ENCODE results near the gene KRTAP3-1. TPM values are rescaled to one million over a fixed set of nuclear protein-coding genes. Genes with fewer than 3 reads are reported as not detected.
"Not testable (repeated sequence)": the region's sequence is repeated elsewhere in the genome, so short reads cannot be mapped to it uniquely, and the experiment has no call there.

KRTAP3-1 gene
- total RNA-seq: not detected
- not detected for polyA plus RNA-seq
- long read RNA-seq, donor 1: 0 reads
- long read RNA-seq, donor 2: 0 reads
- long read RNA-seq, donor 3: 0 reads

DNA sequence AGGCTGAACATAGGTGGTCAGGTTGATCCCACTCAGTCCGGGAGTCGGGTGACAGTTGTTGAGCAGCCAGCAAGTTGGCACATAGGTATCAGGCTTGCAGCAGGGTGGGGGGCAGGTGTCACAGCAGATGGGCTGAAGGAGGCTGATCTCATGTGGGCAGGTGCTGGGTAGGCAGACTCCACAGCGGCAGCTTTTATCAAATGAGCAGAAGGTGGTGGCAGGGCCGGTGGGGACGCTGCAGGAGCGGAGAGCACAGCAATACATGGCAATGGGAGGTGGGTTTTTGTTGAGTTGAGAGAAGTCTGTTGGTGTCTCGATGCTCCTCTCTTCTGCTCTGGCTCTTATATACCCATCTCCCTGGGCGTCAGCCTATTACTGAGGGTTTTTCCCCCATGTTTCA is at the start of gene KRTAP3-1:
Gene KRTAP3-1, minus strand, starts transcription at position 318 of the 400 bp plus-strand sequence. Its CDS starts 54 bp downstream, at position 264.
- no peak within 1 kb of the TSS for H3K27ac ChIP-seq
- no peak for ATAC-seq
- TF ChIP-seq, protein P1, sequence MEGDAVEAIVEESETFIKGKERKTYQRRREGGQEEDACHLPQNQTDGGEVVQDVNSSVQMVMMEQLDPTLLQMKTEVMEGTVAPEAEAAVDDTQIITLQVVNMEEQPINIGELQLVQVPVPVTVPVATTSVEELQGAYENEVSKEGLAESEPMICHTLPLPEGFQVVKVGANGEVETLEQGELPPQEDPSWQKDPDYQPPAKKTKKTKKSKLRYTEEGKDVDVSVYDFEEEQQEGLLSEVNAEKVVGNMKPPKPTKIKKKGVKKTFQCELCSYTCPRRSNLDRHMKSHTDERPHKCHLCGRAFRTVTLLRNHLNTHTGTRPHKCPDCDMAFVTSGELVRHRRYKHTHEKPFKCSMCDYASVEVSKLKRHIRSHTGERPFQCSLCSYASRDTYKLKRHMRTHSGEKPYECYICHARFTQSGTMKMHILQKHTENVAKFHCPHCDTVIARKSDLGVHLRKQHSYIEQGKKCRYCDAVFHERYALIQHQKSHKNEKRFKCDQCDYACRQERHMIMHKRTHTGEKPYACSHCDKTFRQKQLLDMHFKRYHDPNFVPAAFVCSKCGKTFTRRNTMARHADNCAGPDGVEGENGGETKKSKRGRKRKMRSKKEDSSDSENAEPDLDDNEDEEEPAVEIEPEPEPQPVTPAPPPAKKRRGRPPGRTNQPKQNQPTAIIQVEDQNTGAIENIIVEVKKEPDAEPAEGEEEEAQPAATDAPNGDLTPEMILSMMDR (IDR thresholded peaks at IDR 0.05): no peak
- intact Hi-C loops (cut with DNase I): no loop called here
- no peak for DNase-seq
- H3K4me3 ChIP-seq: no peak within 1 kb of the TSS
- peaks cover 0 to 8% (median 0%) of the 10 kb centered on the region in 7 donors for H3K27me3 ChIP-seq
- peaks cover 0 to 5% (median 0%) of the 10 kb centered on the region in 9 donors for H3K4me1 ChIP-seq
- H3K36me3 ChIP-seq: no peaks in the 10 kb centered on the region
- 79 to 82% methylated on average over 8 of the region's 8 CpGs for WGBS, 2 donors
- no peaks in the 10 kb centered on the region for H3K9me3 ChIP-seq

DNA sequence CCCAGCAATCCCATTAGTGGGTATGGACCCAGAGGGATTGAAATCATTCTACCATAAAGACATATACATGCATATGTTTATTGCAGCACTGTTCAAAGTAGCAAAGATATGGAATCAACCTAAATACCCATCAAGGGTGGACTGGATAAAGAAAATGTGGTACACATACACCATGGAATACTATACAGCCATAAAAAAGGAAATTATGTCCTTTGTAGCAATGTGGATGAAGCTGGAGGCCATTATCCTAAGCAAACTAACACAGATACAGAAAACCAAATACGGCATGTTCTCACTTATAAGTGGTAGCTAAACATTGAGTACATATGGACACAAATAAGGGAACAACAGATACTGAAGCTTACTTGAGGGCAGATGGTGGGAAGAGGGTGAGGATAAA is 48.6 kb upstream of the KRTAP3-1 start:
- 87 to 100% methylated on average over 1 of the region's 1 CpG for WGBS, 2 donors
- DNase-seq (no peak), ATAC-seq (no peak)
- H3K4me1 ChIP-seq: no peaks in the 10 kb centered on the region
- H3K36me3 ChIP-seq: no peaks in the 10 kb centered on the region
- H3K4me3 ChIP-seq: no peak overlapping the region
- H3K9me3 ChIP-seq: peaks cover 0 to 17% (median 0%) of the 10 kb centered on the region in 11 donors
- H3K27ac ChIP-seq: no peak overlapping the region
- H3K27me3 ChIP-seq: peaks cover 0 to 70% (median 50%) of the 10 kb centered on the region in 7 donors
- intact Hi-C loops (cut with DNase I): no loop called here
- TF ChIP-seq, protein P1 (IDR thresholded peaks at IDR 0.05): no peak

DNA sequence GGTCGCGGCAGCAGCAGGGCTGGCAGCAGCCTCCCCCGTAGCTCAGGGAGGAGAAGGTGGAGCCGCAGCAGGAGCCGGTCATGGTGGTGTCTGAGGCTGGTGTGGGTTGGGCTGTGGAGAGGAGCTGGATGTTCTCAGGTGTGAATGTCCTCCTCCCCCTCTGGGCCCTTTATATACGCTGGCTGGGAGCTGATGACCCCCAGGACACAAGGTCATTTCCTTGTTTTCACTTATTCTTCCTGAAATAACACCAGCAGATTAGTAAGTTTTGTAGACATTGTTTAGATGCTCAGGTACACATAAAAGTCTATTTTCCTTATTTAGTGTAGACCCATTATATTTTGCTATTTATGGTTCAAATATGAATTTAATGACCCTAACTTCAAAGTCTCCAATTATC is 46.2 kb upstream of the KRTAP3-1 start, which contains the start of gene KRTAP2-2:
Gene KRTAP2-2, minus strand, starts transcription at position 101 of the 400 bp plus-strand sequence. Its CDS starts 19 bp downstream, at position 82.
- WGBS, 2 donors: 30 to 56% methylated on average over 1 of the region's 6 CpGs
- H3K27me3 ChIP-seq: peaks cover 0 to 56% (median 38%) of the 10 kb centered on the region in 7 donors
- H3K4me1 ChIP-seq; H3K27ac ChIP-seq; DNase-seq; H3K4me3 ChIP-seq; intact Hi-C loops (cut with DNase I); ATAC-seq; H3K36me3 ChIP-seq: not testable (repeated sequence)
- peaks cover 0 to 17% (median 0%) of the 10 kb centered on the region in 11 donors for H3K9me3 ChIP-seq

DNA sequence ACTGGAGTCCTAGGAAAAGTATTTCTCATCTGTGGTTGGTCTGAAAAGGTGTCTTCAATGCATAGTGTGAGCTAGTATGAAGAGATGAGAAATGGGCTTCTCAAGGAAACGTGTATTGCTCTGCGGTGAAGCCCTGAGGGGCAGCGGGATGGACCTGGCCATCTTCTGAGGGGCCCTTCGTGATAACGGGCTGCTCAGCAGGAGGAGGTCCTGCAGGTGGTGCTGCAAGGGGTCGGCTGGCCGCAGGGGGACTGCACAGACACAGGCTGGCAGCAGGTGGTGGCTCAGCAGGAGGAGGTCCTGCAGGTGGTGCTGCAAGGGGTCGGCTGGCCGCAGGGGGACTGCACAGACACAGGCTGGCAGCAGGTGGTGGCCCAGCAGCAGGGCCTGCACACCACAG is 45.6 kb upstream of the KRTAP3-1 start:
- H3K36me3 ChIP-seq; intact Hi-C loops (cut with DNase I); H3K4me1 ChIP-seq; DNase-seq; ATAC-seq; H3K27ac ChIP-seq; H3K4me3 ChIP-seq: not testable (repeated sequence)
- 53 to 70% methylated on average over 7 of the region's 9 CpGs for WGBS, 2 donors
- peaks cover 0 to 55% (median 36%) of the 10 kb centered on the region in 7 donors for H3K27me3 ChIP-seq
- H3K9me3 ChIP-seq: peaks cover 0 to 17% (median 0%) of the 10 kb centered on the region in 11 donors

DNA sequence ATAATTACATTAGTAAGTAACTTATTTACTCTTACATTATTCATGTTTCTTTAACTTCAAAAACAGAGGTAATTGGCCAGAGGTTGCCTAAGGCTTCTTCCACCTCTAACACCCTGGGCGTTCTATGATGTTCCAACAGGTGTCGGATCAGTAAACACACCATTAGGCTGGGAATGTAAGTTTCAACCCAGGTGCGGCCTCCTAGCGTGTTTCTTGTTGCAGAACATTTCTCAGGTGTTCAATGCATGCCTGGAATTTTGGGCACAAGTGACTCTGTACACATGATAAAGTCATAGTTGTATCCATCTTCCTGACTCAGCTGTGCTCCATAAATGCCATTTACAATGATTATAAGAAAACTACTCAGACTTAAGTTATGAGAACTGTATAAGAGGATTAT is 45.1 kb upstream of the KRTAP3-1 start:
- peaks cover 0 to 55% (median 35%) of the 10 kb centered on the region in 7 donors for H3K27me3 ChIP-seq
- intact Hi-C loops (cut with DNase I): no loop called here
- ATAC-seq (no peak), DNase-seq (no peak)
- 86 to 88% methylated on average over 4 of the region's 4 CpGs for WGBS, 2 donors
- H3K4me1 ChIP-seq: no peaks in the 10 kb centered on the region
- TF ChIP-seq, protein P1 (IDR thresholded peaks at IDR 0.05): no peak
- H3K36me3 ChIP-seq: no peaks in the 10 kb centered on the region
- peaks cover 0 to 17% (median 0%) of the 10 kb centered on the region in 11 donors for H3K9me3 ChIP-seq
- no peak overlapping the region for H3K4me3 ChIP-seq
- H3K27ac ChIP-seq: no peak overlapping the region
